GM10266 (cell line): ENCODE data around the gene EHMT1.
"Not testable (repeated sequence)": the region's sequence is repeated elsewhere in the genome, so short reads cannot be mapped to it uniquely, and the experiment has no call there.

Experiments used
- DNase-seq: peaks from one replicate; pipeline ENCODE4 v3.0.0; 2012; ENCODE audit errors: extremely low spot score
- TF ChIP-seq, protein P1 (sequence below): IDR thresholded peaks from 2 replicates; pipeline ENCODE4 v1.5.1; 2012; ENCODE audit warnings: mild to moderate bottlenecking, low read depth; ENCODE audit not compliant: control insufficient read depth, insufficient read depth; ENCODE audit errors: missing control alignments

The EHMT1 gene

DNA sequence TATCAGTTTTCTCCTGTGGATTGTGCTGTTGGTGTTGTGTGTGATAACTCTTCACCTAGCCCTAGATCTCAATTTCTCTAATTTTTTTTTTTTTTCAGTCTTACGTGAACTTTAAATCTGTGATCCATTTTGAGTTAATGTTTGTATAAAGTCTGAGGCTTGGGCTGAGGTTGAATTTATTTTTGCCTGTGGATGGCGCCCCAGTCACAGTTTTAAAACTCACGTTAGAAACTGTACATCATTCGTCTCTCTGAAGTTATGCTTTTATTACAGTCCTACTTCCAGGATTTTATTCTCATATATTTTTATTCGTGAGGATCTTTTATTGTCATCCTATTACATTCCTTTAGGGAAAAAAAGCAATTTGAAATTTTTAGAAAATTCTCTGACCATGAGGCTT, 103.1 kb downstream of the EHMT1 start:
- no peak for DNase-seq
- TF ChIP-seq, protein P1, sequence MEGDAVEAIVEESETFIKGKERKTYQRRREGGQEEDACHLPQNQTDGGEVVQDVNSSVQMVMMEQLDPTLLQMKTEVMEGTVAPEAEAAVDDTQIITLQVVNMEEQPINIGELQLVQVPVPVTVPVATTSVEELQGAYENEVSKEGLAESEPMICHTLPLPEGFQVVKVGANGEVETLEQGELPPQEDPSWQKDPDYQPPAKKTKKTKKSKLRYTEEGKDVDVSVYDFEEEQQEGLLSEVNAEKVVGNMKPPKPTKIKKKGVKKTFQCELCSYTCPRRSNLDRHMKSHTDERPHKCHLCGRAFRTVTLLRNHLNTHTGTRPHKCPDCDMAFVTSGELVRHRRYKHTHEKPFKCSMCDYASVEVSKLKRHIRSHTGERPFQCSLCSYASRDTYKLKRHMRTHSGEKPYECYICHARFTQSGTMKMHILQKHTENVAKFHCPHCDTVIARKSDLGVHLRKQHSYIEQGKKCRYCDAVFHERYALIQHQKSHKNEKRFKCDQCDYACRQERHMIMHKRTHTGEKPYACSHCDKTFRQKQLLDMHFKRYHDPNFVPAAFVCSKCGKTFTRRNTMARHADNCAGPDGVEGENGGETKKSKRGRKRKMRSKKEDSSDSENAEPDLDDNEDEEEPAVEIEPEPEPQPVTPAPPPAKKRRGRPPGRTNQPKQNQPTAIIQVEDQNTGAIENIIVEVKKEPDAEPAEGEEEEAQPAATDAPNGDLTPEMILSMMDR: no peak

DNA sequence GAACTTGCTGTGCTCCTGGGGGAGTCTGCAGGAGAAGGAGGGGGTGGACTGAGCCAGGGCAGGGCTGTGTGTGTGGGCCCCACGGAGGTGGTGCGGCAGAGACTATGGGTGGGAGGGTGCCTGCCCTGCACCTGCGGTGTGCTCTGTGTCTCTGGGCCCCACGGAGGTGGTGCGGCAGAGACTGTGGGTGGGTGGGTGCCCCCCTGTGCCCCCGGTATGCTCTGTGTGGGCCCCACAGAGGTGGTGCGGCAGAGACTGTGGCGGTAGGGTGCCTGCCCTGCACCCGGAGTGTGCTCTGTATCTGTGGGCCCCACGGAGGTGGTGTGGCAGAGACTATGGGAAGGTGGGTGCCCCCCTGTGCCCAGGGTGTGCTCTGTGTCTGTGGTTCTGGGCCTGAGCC, 103.7 kb downstream of the EHMT1 start:
- TF ChIP-seq, protein P1: no peak
- no peak for DNase-seq

DNA sequence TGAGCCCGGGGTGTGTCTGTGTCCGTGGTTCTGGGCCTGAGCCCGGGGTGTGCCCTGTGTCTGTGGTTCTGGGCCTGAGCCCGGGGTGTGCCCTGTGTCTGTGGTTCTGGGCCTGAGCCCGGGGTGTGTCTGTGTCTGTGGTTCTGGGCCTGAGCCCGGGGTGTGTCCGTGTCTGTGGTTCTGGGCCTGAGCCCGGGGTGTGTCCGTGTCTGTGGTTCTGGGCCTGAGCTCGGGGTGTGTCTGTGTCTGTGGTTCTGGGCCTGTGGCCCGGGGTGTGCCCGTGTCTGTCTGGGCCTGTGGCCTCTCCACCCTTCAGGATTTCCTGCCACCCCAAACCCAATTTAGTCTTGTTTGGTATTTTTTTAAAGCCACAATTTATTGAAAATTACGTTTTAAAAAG, 104.6 kb downstream of the EHMT1 start:
- not testable (repeated sequence) for DNase-seq

DNA sequence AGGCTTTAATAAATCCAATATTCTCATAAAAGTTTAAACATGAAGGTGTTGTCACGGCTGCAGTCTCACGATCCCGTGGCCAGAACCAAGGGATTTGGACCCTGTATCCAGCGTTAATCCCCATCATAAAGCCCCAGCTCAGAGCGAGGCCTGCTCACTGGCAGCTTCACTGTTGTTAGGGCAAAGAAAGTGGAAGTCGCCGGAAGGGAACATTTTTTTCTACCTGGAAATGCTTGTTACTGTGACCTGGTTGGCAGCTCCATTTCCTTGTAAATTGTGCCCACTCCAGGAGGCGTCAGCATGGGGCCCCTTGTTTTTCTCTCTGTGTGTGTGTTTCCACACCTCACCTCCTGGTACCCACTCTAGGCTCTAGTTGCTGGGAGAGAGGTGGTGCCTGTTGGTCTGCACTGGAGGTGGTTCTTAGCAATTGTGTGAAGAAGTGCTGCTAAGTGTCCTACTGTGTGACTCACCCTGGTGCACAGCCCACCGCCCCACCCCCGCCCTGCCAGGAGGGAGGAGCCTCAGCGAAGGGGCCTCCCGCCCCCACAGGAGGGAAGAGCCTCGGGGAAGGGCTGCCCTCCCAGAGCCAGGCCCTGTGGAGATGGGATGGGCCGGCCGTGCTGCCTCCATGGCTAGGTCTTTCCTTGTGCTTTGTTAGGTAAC, 105.1 kb downstream of the EHMT1 start:
- TF ChIP-seq, protein P1: no peak
- no peak for DNase-seq

DNA sequence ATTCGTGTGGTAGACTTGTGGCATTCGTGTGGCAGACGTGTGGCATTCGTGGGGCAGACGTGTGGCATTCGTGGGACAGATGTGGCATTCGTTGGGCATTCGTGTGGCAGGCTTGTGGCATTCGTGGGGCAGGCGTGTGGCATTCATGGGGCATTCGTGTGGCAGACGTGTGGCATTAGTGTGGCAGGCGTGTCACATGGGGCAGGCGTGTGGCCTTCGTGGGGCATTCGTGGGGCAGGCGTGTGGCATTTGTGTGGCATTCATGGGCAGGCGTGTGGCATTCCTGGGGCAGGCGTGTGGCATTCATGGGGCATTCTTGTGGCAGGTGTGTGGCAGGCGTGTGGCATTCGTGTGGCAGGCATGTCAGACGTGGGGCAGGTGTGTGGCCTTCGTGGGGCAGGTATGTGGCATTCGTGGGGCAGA, 106.0 kb downstream of the EHMT1 start:
- TF ChIP-seq, protein P1: no peak
- no peak for DNase-seq

DNA sequence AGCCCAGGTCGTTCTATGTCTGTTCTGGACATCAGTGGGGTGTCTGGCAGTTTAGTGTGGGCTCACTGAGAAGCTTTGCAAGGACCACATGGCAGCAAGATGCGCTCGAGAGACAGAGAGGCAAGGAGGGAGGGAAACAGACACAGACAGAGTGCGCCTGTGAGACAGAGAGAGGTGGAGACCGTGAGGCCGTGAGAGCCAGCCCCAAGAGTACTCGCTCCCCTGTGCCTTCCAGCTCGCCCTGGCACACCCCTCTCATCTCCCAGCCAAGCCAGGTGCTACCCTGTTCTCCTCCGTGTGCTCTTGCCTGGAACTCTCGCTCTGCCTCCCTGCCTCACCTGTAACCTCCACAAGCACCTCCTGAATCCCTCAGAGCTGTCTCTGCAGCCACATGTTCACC, 106.8 kb downstream of the EHMT1 start:
- TF ChIP-seq, protein P1: no peak
- DNase-seq: no peak

DNA sequence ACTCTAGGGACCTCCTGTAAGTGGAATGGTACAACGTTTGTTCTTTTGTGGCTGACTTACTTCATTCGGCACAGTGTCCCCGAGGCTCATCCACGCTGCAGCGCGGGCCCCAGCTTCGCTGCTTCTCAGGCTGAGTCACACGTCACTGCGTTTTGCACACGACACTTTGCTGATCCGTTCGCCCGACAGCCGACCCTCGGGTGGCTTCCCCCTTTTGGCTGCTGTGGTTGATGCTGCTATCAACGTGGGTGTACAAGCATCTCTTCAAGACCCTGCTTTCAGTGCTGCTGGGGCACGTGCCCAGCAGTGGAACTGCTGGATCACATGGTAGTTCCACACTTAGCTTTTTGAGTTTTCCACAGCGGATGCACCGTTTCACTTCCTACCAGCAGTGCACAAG, 107.5 kb downstream of the EHMT1 start:
- not testable (repeated sequence) for DNase-seq

DNA sequence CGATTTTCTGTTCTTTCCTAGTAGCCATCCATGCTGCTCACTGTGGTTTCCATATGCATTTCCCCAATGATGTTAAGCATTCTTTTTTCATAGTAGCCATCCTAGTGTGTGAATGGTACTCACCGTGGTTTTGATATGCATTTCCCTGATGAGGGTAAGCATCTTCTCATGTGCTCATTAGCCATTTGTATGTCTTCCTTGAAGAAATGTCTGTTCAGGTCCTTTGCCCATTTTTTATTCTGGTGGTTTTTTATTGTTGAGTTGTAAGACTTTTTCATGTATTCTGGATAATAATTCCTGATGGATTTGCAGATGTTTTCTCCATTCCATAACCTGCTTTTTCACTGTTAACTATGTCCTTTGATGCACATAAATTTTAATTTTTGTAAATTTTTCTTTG, 108.0 kb downstream of the EHMT1 start:
- DNase-seq: no peak
- TF ChIP-seq, protein P1: no peak

DNA sequence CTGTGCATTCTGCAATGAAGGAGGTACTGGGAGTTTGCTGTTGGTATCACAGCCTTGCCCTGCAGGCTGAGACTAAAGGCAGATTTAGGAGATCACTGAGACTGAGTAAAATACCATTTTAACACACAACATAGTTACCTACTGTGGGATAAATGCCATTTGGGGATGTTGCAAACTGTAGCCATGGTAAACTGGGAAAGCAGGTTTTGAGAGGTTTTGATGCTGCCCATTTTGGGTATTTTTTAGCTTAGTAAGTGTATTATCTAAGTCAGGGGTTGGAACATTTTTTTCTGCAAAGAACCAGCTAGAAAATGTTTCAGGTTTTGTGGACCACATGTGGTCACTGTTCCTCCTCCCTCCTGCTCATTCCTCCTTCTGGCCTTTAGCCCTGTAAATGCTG, 108.9 kb downstream of the EHMT1 start:
- TF ChIP-seq, protein P1: no peak
- no peak for DNase-seq
